Activated T-helper 1 cell treated with anti-CD3 and anti-CD28 coated beads, Interleukin-2, amount 50 U/mL, for 16 hours (primary cell): ENCODE measurements around the gene LRRC10.

Experiments used
- DNase-seq, 2 donors: peaks; one replicate each; pipeline ENCODE4 v3.0.0-alpha.2; 2020; ENCODE audit warnings: low read depth in 1 of 2, low spot score in 1 of 2

Gene LRRC10, protein sequence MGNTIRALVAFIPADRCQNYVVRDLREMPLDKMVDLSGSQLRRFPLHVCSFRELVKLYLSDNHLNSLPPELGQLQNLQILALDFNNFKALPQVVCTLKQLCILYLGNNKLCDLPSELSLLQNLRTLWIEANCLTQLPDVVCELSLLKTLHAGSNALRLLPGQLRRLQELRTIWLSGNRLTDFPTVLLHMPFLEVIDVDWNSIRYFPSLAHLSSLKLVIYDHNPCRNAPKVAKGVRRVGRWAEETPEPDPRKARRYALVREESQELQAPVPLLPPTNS

DNA sequence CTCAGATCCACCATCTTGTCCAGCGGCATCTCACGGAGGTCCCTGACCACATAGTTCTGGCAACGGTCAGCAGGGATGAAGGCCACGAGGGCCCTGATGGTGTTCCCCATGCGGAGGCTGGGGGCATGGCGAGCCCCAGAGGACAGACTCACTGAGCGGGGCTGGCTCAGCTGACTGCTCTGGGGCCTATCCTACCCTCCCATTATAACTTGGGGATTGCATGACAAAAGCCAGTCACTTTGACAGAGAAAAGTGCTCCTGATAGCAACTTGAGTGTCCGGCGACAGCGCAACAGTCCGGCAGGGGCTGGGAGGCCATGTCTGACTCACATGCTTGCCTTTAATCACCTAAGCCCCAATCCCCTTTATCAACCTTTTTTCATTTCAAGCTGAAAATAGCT, at the start of gene LRRC10:
Gene LRRC10 (minus strand): TSS at position 179 of the 400 bp plus-strand sequence. CDS start 69 bp downstream, at position 110.
- DNase-seq: no peak

DNA sequence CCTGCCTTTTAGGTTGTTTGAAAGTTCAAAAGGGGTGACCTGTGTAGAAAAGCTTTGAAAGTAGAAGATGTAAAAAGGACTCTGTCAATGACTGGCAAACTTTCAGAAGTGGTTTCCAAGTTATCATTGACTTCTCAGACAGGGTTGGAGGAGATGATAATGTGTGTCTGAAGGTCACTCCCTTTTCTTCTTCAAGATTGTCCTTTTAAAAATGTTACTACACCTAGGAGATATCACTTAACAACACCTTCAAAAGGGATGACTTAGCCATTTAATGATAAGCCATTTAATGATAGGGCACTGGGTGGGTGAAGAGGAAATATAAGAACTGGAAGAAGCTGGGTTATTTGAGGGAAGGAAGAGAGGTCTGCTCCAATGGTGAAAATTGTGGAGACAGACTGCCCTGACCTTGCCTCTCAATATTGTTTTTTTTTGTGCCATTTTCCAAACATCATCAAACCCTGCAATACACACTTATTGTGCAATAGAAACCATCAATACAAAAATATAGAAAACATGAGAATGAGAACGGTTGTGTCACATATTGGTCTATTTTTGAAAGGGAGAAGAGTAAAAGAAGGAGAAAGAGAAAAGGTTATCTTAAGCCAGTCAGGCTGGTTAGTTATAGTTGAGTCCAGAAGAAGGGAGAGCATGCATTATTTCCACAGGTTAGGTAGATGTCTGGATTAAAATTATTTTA, 49.6 kb upstream of the LRRC10 start:
- DNase-seq: no peak

GRCh38 chr12:69658203-69658602, 47.5 kb upstream of the LRRC10 start:
- DNase-seq: no peak

DNA sequence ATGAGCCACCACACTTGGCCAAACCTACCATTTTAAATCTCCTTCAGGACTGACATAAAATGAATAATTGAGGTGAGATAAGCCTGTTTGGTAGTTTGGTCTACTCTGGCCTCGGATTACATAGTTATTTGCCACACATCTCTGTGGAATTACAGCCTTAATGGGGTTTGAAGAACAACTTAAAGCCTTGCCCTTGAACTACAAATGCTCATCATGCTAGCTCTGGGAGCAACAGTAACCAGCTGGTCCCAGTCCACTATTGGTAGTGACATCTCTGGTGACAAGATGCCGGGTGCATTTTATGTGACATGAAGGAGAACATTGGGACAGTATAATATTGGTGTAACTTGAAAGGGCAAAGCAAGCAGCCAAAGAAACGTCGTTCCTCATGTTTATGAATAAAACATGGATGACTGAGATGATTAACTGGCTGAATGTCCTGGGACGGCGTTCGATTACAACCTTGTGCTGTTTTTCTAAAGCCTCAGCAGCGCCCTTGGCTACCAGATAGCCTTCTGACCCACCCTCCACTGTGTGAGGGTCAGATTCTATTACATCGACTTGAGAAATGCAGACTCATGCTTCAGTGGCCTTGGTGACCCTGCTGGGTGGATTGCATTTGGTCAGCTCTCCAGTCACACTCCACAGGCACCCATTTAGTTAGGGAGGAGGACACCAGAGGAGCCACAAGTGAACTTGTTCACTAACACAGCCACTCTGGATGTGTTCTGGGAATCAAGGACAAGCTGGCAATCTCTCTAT, 46.9 kb upstream of the LRRC10 start:
- DNase-seq: no peak

DNA sequence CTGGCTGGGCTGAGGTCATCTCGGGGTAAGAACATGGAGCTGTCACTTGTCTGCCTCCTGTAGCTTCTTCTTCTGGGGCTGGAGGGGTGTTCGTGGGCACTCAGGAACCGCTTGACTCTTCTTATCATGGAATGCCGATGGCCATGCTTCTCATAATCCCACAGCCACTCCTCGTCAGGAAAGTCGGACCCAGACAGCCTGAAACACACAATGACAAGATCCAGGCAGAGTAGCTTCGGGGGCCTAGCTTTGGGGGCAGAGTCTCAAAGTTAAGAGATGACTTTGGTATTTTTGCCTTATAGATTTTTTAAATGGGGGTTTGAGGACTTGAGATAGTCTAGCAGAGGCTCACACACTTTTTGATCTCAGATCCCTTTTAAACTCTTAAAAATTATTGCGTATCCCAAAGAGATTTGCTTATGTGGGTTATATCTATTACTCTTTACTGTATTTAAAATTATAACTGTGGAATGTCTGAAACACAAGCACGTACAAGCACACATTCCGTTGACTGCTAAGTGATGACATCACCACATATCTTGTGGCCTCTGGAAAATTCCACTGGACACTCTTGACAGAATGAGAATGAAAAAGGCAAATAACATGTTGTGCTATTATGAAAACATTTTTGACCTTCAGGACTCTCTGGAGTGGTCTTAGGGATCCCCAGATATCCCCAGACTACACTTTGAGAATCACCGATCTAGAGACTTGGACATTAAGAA, 45.1 kb upstream of the LRRC10 start:
- no peak for DNase-seq

GRCh38 chr12:69653703-69654102, 43.0 kb upstream of the LRRC10 start:
- no peak for DNase-seq

- no peak for DNase-seq
Observed at GRCh38 chr12:69651922-69652321, 41.2 kb upstream of the LRRC10 start.

- DNase-seq: no peak
Observed at GRCh38 chr12:69649529-69649928, 38.8 kb upstream of the LRRC10 start.

GRCh38 chr12:69648476-69648875, 37.8 kb upstream of the LRRC10 start:
- no peak for DNase-seq

DNA sequence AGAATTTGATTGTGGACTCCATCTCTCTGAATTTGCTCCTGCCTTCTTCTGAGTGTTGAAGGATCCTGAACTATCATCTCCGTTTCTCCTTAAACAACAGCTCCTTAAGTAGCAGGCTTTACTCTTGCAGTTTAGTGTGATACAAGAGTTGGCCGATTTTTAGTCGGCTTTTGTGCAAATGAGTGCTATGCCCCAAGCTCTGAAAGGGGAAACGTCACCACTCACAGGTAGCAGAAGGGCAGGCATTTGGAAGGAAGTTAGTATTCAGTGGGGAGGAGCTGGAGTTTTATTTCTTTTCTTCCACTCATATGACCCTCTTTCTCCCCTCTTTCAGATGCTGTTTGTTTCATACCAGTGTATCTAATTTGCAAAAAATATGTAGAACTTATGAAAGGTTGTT, 36.5 kb upstream of the LRRC10 start:
- DNase-seq: no peak

DNA sequence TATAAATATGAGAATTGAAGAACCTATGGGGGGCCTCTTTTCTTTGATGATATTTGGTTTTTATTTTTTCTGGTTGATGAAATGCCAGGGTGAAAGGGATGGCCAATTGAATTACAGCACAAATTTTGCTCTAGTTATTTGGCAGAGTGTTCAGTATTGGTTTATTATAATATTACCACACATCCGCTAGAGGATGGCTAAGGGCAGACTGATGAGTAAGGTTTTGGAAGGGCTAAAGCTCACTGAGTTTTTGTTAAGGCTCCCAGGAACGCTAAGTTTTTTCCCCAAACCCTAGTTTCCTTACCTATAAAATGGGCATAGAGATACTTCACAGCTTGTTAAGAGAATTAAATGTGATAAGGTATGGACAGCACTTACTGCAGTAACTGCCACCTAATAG, 34.3 kb upstream of the LRRC10 start:
- no peak for DNase-seq

DNA sequence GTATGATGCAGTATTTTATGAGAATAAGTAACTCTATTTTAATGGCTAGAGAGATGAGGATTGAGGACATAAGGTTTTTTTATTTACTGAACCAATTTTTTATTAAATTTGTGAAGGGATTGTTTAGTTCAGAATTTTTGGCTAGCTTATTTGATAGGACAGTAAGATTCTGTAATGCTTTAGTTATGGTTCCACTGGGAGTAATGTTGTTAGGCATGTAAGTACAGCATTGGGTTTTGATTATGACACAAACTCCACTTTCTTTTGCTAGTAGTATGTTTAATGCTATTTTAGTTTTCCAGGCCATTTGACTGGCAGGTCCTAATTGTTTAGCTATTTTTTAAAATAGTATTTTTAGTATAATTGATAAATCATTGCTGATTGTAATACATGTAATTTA, 33.8 kb upstream of the LRRC10 start:
- DNase-seq: no peak

- DNase-seq: no peak
Observed at GRCh38 chr12:69642531-69642930, 31.8 kb upstream of the LRRC10 start.

GRCh38 chr12:69641546-69641945, 30.8 kb upstream of the LRRC10 start:
- DNase-seq: no peak

DNA sequence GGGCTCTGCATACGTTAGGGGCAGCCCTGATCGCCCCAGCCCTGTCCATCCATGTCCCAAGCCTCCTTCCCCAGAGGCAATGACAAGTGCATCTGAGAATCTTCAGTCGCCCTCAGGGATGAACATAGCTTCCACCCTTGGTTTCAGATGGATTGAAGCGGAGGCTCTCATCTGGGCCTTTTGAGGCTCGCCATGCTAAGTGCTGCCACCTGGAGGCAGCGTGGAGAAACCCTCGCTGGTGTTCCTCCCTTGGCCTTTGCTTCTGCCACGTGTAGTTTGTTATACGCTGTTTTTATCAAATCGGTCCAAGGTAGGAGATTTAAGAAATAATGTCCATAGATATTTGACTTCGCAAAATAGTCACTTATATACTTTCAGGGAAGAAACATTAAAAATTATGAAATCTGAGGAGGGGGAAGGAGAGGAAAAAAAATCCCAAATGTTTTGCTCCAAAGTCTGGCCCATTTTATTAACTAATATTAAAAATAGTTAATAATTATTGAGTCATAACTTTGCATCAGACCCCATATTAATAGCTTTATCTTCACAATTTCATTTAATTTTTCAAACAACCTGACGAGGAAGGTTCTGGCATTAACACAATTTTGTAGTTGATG, 28.8 kb upstream of the LRRC10 start:
- peak; percentile 13 to 27 for DNase-seq

GRCh38 chr12:69633061-69633460, 22.4 kb upstream of the LRRC10 start:
- no peak for DNase-seq

DNA sequence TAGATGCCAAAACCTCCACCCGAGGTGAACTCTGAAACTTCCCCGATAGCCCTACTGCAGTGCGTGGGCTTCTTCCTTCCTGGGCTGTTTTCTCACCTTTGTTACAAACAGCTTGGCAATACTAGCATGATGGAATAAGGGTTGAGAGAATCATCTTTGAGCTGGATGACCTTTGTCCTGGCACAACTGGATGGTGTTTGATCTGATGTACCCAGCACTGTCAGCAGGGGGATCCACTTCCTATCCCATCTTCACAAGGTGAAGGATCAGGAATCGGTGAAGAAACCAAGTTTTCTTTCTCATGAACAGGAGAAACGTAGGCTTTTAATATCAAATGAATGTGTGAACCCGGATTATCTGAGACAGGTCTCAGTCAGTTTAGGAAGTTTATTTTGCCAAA, 19.5 kb upstream of the LRRC10 start:
- DNase-seq: no peak

DNA sequence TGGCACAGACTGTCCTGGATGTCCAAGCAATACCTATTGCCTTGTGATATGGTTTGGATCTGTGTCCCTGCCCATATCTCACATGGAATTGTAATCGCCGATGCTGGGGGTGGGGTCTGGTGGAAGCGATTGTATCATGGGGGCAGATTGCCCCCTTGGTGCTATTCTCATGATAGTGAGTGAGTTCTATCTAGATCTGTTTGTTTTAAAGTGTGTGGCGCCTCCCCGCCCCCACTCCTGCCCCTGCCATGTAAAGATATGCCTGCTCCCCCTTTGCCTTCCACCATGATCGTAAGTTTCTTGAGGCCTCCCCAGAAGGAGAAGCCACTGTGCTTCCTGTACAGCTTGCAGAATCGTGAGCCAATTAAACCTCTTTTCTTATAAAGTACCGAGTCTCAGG, 16.8 kb upstream of the LRRC10 start:
- no peak for DNase-seq

DNA sequence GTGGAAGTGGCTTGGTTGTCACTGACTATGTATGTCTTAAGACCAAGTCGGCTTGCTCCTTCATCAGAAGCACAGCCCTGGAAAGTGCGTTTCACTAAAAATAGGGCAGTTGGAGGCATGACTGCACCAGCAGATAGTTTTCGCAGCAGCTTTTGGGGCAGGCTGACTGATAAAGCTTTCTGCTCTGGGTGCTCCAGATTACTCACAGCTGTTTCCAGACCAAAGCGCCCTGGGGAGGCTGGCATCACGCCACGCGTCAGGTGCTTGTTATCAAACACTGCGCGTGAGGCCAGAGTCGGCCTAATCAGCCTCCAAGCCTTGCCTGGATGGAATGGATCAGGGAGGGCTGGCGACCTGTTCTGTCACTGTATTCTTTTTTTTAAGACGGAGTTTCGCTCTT, 13.3 kb upstream of the LRRC10 start:
- DNase-seq: no peak

- no peak for DNase-seq
Observed at GRCh38 chr12:69621551-69621950, 10.8 kb upstream of the LRRC10 start.

DNA sequence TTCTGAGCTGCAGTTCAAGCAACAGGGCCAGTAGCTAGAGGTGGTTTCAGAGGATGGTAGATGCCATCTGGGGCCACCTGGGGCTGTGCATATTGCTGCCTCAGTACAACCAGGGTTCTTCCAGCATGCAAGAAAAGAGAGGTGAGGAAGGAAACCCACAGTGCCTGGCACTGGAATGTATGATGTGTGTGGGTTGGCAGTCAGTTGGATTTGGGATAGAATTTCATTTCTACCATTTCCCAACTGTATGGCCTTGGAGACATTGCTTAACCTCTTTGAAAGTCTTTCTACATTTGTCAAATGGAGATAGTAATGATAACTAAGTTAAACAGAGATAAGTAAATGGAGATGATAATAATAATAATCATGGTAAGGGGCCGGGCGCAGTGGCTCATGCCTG, 10.2 kb upstream of the LRRC10 start:
- DNase-seq: no peak
